ENCODE results near the gene KCNT1. TPM values are rescaled to one million over a fixed set of nuclear protein-coding genes. Genes with fewer than 3 reads are reported as not detected.

KCNT1 gene
- total RNA-seq, 1 donor from 2014 or later, result not detected

DNA sequence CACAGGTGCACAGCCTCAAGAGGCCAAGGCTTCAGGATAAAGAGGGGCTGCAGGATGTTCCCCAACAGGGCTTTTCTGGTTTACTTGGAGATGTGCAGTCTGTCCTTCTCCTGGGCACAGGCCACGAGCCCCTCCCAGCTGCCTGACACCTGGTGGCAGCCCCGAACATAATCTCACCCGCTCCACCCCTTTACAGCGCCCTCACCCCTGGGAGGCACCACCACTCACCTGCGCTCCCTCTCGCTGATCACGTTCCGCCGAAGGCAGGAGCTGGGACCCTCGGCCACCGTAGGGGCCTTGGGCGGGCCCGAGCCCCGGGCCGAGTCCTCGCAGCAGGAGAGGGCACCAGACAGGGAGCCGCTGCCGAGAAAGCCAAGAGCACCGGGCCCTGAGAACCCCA is 3.2 kb upstream of the KCNT1 start:
- no peaks in the 10 kb centered on the region for H3K27me3 Mint-ChIP-seq
- H3K4me1 Mint-ChIP-seq, result no peaks in the 10 kb centered on the region
- no peaks in the 10 kb centered on the region for H3K36me3 Mint-ChIP-seq (ENCODE audit: low read depth)
- H3K9me3 Mint-ChIP-seq, result no peaks in the 10 kb centered on the region
- intact Hi-C loops (cut with micrococcal nuclease), result no loop called here
- no peak overlapping the region for H3K4me3 Mint-ChIP-seq
- no peak overlapping the region for H3K27ac Mint-ChIP-seq
- DNase-seq, result no peak

DNA sequence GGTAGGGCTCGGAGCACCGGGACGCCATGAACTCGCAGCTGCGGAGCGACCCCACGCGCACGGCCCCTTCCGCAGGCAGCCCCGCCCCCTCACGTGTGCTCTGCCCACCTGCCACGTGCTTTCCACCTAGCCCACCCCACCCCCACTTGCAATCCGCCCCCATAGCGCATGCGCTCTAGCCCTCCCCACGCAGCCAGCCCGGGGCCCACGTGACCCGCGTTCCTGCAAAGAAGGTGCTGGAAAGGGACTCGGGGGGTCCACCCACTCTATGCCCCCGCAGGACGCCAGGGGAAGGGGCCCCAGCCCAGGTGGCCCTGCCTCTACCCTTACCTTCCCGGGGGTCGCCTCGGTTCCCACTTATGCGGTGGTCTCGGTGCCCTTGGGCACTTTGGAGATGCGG is 2.5 kb upstream of the KCNT1 start, which contains the start of gene SOHLH1:
Gene SOHLH1 (minus strand): TSS at position 42 of the 400 bp plus-strand sequence. CDS start 14 bp downstream, at position 28.
- intact Hi-C loops (cut with micrococcal nuclease), result no loop called here
- Mint-ChIP-seq H3K27ac (no peak within 1 kb of the TSS), H3K4me3 (no peak within 1 kb of the TSS), H3K27me3 (no peaks in the 10 kb centered on the region), H3K36me3 (ENCODE audit: low read depth) (no peaks in the 10 kb centered on the region), H3K9me3 (no peaks in the 10 kb centered on the region), H3K4me1 (no peaks in the 10 kb centered on the region)
- no peak for DNase-seq

DNA sequence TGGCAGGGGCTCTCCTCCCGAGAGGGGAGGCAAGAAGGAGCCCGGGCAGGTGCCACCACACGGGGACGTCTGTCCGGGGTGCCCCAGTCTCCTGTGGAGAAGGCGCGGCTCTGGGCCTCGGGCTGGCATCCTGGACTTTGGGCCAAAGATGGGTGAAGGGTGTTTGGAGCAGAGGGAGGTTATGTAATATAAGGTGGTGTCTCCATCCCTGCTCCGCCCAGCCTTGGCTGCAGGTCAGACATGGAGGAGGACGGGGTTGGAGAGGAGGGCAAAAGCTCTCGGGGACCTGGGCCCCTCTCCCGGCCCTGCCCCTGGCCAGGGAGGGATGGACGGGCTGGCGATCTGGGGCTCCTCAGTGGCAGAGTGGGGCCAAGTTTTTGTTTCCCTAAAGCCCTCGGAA is 1.5 kb upstream of the KCNT1 start:
- intact Hi-C loops (cut with micrococcal nuclease), result loop anchor here (10.0 kb wide), 1 partner anchor 424 kb away; no protein-coding TSS in a partner anchor
- Mint-ChIP-seq H3K4me1 (no peaks in the 10 kb centered on the region), H3K27me3 (no peaks in the 10 kb centered on the region)

DNA sequence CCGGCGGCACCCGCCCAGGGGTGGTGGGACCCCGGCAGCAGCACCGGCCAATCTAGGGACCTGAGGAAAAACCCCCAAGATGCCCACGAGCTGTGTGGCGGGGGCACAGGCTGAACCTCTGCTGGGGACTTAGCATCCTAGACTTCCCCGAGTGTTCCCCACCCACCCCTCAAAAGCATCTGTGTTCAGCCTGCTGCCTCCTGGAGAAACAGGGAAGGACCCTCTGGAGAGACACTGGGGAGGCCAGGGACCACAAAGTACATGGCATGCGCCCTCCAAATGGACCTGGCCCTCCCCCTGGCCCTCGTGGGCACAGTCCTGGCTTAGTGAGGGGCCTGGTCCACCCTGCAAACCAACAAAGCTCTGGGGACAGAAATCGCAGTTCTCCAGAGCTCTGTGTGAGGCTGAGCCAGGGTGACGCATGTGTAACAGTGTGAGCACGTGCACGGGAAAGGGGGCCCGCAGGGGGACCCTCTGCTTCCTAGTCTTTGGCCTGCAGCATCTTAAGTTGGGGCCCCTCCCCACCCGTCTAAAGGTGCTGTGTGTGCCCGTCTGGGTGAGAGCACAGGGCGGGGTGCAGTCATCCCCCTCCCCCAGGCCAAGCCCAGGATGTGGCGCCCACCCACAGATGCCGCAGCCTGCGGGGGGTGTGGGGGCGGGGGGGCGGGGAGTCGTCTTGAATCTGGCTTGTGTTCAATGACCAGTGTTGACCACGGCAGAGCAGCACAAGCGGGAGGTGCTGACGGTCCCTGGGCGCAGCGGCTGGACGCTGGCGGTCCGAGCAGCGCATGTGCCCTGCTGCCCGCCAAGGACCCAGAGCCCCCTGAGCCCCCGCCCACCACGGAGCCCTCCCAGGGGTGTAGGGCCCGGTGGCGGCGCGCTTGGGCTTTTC is 672 bp upstream of the KCNT1 start:
- Mint-ChIP-seq H3K36me3 (ENCODE audit: low read depth) (no peaks in the 10 kb centered on the region), H3K4me3 (no peak overlapping the region), H3K27ac (no peak overlapping the region), H3K27me3 (no peaks in the 10 kb centered on the region), H3K9me3 (no peaks in the 10 kb centered on the region), H3K4me1 (no peaks in the 10 kb centered on the region)
- intact Hi-C loops (cut with micrococcal nuclease), result loop anchor here (10.0 kb wide), 1 partner anchor 423 kb away; no protein-coding TSS in a partner anchor
- no peak for DNase-seq

More for the DNA sequence above, 1.5 kb upstream of the KCNT1 start:
- Mint-ChIP-seq H3K36me3 (ENCODE audit: low read depth) (no peaks in the 10 kb centered on the region), H3K27ac (no peak overlapping the region), H3K9me3 (no peaks in the 10 kb centered on the region), H3K4me3 (no peak overlapping the region)
- DNase-seq, result no peak

DNA sequence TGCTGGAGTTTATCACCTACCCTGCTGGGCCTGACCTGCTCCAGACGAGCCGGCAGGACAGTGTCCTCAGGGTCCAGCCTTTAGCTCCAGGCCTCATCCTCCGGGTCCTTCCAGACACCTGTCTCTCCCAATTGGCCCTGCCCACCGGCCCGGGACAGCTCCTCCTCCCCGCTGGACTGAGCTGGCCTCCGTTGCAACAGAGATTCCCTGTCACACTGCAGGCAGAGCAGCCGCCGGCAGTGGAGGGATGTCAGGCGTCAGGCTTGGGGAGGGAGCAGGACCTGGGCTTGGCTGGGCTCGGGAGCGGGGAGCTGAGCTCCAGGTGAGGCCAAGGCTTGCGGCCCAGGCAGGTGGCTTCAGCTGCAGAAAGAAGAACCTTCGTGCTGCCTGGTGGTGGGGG is 1.7 kb downstream of the KCNT1 start:
- Mint-ChIP-seq H3K4me3 (no peak overlapping the region), H3K27ac (no peak overlapping the region), H3K27me3 (no peaks in the 10 kb centered on the region), H3K36me3 (ENCODE audit: low read depth) (no peaks in the 10 kb centered on the region), H3K4me1 (no peaks in the 10 kb centered on the region), H3K9me3 (no peaks in the 10 kb centered on the region)
- no peak for DNase-seq
- intact Hi-C loops (cut with micrococcal nuclease), result loop anchor here (10.0 kb wide), 1 partner anchor 421 kb away; no protein-coding TSS in a partner anchor

DNA sequence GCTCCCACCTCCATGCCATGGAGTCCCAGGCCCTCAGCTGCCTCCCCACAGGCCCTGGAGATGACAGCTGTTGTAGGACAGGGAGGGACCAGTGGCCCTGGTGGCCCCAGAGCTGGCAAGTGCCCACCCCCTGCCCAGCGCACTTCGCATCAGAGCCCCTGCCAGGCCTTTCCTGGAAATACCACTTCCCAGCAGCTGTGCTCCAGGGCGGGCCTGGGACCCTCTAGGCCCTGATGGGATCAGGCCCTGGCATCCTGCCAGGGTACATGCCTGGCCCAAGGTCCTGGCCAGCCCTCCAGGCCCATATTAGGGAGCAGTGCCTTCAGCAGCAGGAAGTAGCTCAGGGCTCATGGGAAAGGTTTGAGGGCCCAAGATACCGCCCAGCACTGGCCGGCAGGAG is 2.5 kb downstream of the KCNT1 start:
- intact Hi-C loops (cut with micrococcal nuclease), result loop anchor here (10.0 kb wide), 1 partner anchor 420 kb away; no protein-coding TSS in a partner anchor
- no peak overlapping the region for H3K4me3 Mint-ChIP-seq
- H3K4me1 Mint-ChIP-seq, result no peaks in the 10 kb centered on the region
- H3K27ac Mint-ChIP-seq, result no peak overlapping the region
- no peaks in the 10 kb centered on the region for H3K36me3 Mint-ChIP-seq (ENCODE audit: low read depth)
- no peaks in the 10 kb centered on the region for H3K27me3 Mint-ChIP-seq
- no peak for DNase-seq
- no peaks in the 10 kb centered on the region for H3K9me3 Mint-ChIP-seq

DNA sequence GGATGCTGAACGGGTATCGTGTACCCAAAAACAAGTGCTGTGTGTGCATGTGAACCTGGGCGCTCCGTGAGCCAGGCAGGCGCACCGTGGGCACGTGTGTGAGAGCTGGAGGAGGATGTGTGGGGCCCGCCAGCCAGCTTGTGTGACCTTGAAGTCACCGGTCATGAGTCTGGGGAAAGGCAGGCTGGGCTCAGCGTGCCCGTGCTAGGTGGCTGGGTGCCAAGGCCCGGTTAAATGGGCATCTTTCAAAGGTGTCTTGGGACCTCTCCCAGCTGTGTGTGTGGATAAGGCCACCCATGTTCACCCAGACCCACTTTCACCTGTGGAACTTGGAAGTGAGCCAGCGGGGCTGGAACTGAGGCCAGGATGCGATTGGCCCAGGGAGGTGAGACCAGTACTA is 3.4 kb downstream of the KCNT1 start:
- H3K9me3 Mint-ChIP-seq, result no peaks in the 10 kb centered on the region
- H3K36me3 Mint-ChIP-seq (ENCODE audit: low read depth), result no peaks in the 10 kb centered on the region
- no peaks in the 10 kb centered on the region for H3K4me1 Mint-ChIP-seq
- H3K4me3 Mint-ChIP-seq, result no peak overlapping the region
- intact Hi-C loops (cut with micrococcal nuclease), result loop anchor here (10.0 kb wide), 1 partner anchor 419 kb away; no protein-coding TSS in a partner anchor
- no peak overlapping the region for H3K27ac Mint-ChIP-seq
- H3K27me3 Mint-ChIP-seq, result no peaks in the 10 kb centered on the region
- no peak for DNase-seq

DNA sequence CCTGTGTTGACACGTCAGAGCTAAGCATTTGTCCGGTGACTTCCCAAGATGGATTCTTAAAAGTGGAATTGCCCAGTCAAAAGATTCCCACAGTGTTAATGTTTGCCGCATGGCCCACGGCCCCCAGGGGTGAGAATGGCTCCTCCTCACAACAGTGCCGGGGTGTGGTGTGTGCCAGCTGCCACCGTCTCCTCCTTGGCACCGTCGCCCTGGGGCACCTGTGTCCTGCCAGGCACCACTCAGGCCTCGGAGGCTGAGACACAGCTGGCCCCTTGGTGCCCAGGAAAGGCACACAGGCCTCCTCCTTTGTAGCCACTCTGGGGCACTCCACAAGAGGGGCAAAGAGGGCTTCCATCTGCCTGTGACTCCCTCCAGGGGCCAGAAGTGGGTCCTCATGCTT is 4.3 kb downstream of the KCNT1 start:
- intact Hi-C loops (cut with micrococcal nuclease), result loop anchor here (10.0 kb wide), 1 partner anchor 419 kb away; no protein-coding TSS in a partner anchor
- H3K9me3 Mint-ChIP-seq, result no peaks in the 10 kb centered on the region
- DNase-seq, result no peak
- no peak overlapping the region for H3K27ac Mint-ChIP-seq
- H3K27me3 Mint-ChIP-seq, result no peaks in the 10 kb centered on the region
- no peaks in the 10 kb centered on the region for H3K36me3 Mint-ChIP-seq (ENCODE audit: low read depth)
- H3K4me1 Mint-ChIP-seq, result no peaks in the 10 kb centered on the region
- H3K4me3 Mint-ChIP-seq, result no peak overlapping the region

DNA sequence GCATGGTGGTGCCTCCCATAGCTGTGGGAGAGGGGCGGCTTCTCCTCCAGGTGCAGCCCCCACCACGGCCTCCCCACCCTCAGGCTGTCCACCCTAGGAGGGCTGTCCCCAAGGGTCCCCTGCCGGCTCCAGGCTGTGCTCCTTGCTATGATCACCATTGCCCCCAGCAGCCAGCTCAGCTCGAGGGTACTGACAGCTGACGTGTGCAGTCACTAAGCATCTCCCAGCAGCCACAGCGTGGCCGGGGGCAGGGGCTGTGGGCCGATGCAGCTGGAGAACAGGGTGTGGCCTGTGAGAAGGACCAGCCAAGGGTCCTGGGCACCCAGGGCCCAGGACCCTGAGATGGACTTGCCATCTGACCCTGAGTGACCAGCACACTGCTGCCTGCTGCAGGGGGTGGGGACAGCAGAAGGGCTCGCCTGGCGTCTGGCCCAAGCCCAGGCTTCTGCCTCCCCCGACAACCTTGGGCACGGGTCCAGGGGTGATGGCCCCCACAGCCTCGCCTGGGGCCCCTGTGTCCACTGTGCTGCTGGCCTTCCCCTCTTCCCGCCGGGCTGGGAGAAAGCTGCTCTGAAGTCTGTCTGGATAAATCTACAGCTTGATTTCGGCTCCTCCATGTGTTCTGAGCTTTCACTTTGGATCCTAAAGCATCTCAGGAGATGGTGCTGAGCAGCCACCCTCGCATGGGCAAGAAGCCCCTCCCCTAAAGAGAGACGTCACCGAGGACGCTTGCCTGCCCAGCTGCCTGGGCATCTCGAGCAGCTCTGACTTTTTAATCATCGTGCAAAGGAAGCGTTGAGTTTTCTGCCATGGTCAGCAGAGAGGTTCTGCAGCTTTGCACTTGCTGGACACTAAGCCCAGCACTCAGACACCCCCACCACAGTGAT is 5.5 kb downstream of the KCNT1 start:
- intact Hi-C loops (cut with micrococcal nuclease), result loop anchor here (10.0 kb wide), 1 partner anchor 417 kb away; no protein-coding TSS in a partner anchor
- H3K4me1 Mint-ChIP-seq, result no peaks in the 10 kb centered on the region
- H3K36me3 Mint-ChIP-seq (ENCODE audit: low read depth), result no peaks in the 10 kb centered on the region
- no peaks in the 10 kb centered on the region for H3K9me3 Mint-ChIP-seq
- no peak for DNase-seq
- H3K27me3 Mint-ChIP-seq, result no peaks in the 10 kb centered on the region
- no peak overlapping the region for H3K27ac Mint-ChIP-seq
- no peak overlapping the region for H3K4me3 Mint-ChIP-seq

DNA sequence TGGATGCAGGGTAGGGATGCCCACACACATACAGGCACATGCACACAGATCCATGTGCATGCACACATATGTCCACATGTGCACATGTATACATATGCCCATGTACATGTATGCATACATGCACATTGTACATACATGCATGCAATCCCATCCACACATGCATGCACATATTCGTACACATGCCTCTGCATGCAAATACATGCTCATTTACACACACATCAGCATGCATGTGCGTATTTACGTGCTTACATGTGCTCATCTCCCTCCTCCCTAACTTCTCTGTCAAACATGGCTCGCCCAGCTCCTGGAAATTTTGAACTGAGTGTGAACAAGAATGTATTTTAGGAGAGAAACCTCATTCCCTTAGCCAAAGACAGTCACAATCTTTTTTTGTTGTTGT is 6.2 kb downstream of the KCNT1 start:
- no peaks in the 10 kb centered on the region for H3K4me1 Mint-ChIP-seq
- no peak overlapping the region for H3K27ac Mint-ChIP-seq
- no peak overlapping the region for H3K4me3 Mint-ChIP-seq
- no peaks in the 10 kb centered on the region for H3K9me3 Mint-ChIP-seq
- H3K27me3 Mint-ChIP-seq, result peaks cover 2% of the 10 kb centered on the region
- DNase-seq, result no peak
- intact Hi-C loops (cut with micrococcal nuclease), result loop anchor here (10.0 kb wide), 1 partner anchor 417 kb away; no protein-coding TSS in a partner anchor
- H3K36me3 Mint-ChIP-seq (ENCODE audit: low read depth), result no peaks in the 10 kb centered on the region

DNA sequence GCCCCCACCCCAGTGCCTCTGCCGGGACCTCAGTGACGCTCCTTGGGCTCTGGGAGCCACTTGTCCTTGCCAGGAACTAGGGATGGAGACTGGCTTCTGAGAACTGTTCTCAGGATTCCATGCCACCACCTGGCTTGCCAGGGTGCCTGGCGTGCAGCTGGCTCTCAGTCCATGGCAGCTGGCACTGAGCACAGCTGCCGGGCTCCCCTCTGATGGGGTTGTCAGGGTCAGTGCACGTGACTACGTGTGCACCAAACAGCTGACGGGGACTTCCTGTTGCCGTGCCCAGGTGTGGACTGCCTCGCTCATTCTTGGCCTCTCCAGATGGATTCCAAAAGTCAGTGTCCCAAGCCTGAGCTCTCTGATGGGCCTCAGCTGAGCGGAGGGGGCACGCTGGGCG is 9.4 kb downstream of the KCNT1 start:
- H3K27ac Mint-ChIP-seq, result no peak overlapping the region
- H3K4me1 Mint-ChIP-seq, result no peaks in the 10 kb centered on the region
- no peak overlapping the region for H3K4me3 Mint-ChIP-seq
- DNase-seq, result no peak
- no peaks in the 10 kb centered on the region for H3K9me3 Mint-ChIP-seq
- H3K36me3 Mint-ChIP-seq (ENCODE audit: low read depth), result no peaks in the 10 kb centered on the region
- intact Hi-C loops (cut with micrococcal nuclease), result no loop called here
- H3K27me3 Mint-ChIP-seq, result peaks cover 18% of the 10 kb centered on the region

DNA sequence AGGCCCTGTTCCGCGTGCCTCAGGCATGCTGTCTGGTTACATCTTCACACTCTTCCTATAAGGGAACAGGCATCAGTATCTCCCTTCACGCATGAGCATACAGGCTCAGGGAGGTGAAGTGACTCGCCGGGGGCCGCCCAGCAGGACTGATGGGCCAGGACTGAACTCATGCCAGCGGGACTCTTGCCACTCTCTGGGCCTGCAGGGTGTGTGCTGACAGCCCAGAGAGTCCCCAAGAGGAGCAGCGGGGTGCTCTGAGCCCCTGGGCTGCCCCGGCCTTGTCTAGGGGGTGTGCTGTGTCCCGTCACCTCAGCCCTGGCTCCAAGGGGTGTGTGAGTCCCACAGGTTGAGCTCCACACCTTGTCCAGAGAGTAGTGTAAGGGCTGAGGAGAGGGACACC is 9.9 kb downstream of the KCNT1 start:
- intact Hi-C loops (cut with micrococcal nuclease), result no loop called here
- H3K4me1 Mint-ChIP-seq, result no peaks in the 10 kb centered on the region
- no peaks in the 10 kb centered on the region for H3K9me3 Mint-ChIP-seq

DNA sequence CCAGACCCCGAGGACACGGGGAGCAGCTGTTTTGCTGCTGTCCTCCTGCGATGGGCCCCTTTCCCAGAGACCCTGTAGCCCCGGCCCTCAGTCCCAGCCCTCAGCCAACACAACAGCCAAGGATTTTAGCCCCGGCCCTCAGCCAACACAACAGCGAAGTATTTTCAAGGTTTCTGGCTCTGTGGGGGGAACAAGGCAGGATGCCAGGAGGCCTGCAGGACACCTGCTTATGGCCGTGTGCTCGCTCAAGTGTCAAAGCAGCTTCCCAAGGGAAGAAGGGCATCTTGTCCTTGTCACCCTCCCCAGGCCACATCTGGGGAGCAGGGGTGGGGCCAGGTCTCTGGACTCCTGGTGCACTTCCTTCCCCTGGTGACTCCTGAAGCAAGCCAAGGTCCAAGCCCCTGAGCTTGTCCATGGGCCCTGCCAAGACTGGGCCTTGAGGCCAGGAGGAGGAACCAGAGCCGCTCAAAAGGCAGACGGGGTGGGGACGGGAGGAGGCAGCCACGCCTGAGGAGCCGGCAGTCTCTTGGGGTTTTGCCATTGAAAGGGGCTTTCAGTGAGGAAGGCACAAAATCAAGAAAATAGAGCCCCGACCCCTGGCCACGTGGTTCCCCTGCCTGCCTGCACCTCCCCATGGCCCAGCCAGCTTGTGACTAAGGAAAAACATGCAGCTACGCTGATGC is 10.8 kb downstream of the KCNT1 start:
- intact Hi-C loops (cut with micrococcal nuclease), result no loop called here
- Mint-ChIP-seq H3K4me3 (no peak overlapping the region), H3K9me3 (no peaks in the 10 kb centered on the region), H3K4me1 (no peaks in the 10 kb centered on the region), H3K36me3 (ENCODE audit: low read depth) (no peaks in the 10 kb centered on the region), H3K27ac (no peak overlapping the region), H3K27me3 (peaks cover 21% of the 10 kb centered on the region)
- DNase-seq, result no peak

More for the DNA sequence above, 9.9 kb downstream of the KCNT1 start:
- H3K36me3 Mint-ChIP-seq (ENCODE audit: low read depth), result no peaks in the 10 kb centered on the region
- H3K27ac Mint-ChIP-seq, result no peak overlapping the region
- no peak overlapping the region for H3K4me3 Mint-ChIP-seq
- H3K27me3 Mint-ChIP-seq, result peaks cover 21% of the 10 kb centered on the region
- DNase-seq, result no peak
